Activated CD4-positive, alpha-beta T cell treated with anti-CD3 and anti-CD28 coated beads, Interleukin-2, Interleukin-4, amounts not matched to agents 100 ng/mL and 50 ng/mL, durations not matched to agents 16 hours and 8 hours (primary cell): Measurements from ENCODE around the gene GALNT13.

Source experiments
- DNase-seq: peaks from one replicate; pipeline ENCODE4 v3.0.0-alpha.2; 2020; ENCODE audit warnings: low spot score

Gene GALNT13

GRCh38 chr2:153871231-153872221 lies at the start of gene GALNT13:
TSS of gene GALNT13 (plus strand) at chr2:153871922.
- DNase-seq = no peak

- no peak for DNase-seq
Observed at GRCh38 chr2:153823880-153824279, 47.8 kb upstream of the GALNT13 start.

GRCh38 chr2:153828335-153828734 lies 43.4 kb upstream of the GALNT13 start:
- no peak for DNase-seq

GRCh38 chr2:153834662-153835061 lies 37.1 kb upstream of the GALNT13 start:
- no peak for DNase-seq

GRCh38 chr2:153858250-153858649 lies 13.5 kb upstream of the GALNT13 start:
- DNase-seq = no peak

- no peak for DNase-seq
Observed at GRCh38 chr2:153864022-153864421, 7.7 kb upstream of the GALNT13 start.

GRCh38 chr2:153866595-153866994 lies 5.1 kb upstream of the GALNT13 start:
- no peak for DNase-seq

- no peak for DNase-seq
Observed at GRCh38 chr2:153870308-153870707, 1.4 kb upstream of the GALNT13 start.

- DNase-seq = no peak
Observed at GRCh38 chr2:153872311-153873051, 759 bp downstream of the GALNT13 start.

GRCh38 chr2:153873052-153874048 lies 1.6 kb downstream of the GALNT13 start:
- DNase-seq = no peak

GRCh38 chr2:153875801-153876466 lies 4.2 kb downstream of the GALNT13 start:
- no peak for DNase-seq

- DNase-seq = no peak
Observed at GRCh38 chr2:153880926-153881325, 9.2 kb downstream of the GALNT13 start.

- no peak for DNase-seq
Observed at GRCh38 chr2:153886833-153887232, 15.1 kb downstream of the GALNT13 start.

GRCh38 chr2:153890576-153890975 lies 18.9 kb downstream of the GALNT13 start:
- no peak for DNase-seq

- no peak for DNase-seq
Observed at GRCh38 chr2:153891051-153891450, 19.3 kb downstream of the GALNT13 start.

GRCh38 chr2:153912798-153913396 lies 41.2 kb downstream of the GALNT13 start:
- no peak for DNase-seq

GRCh38 chr2:153917570-153917969 lies 45.8 kb downstream of the GALNT13 start:
- DNase-seq = no peak

- no peak for DNase-seq
Observed at GRCh38 chr2:153935511-153935910, 63.8 kb downstream of the GALNT13 start.

- no peak for DNase-seq
Observed at GRCh38 chr2:153939124-153939796, 67.5 kb downstream of the GALNT13 start.

- no peak for DNase-seq
Observed at GRCh38 chr2:153940511-153940910, 68.8 kb downstream of the GALNT13 start.
